ENCODE measurements around the gene FNTB. TPM values are rescaled to one million over a fixed set of nuclear protein-coding genes. Genes with fewer than 3 reads are reported as not detected.

The FNTB gene
- total and polyA plus RNA-seq, 2 of the 8 experiments (the other 6 are each of a cell fraction or from before 2014, with no cell fraction given) = 16.0 to 20.7 TPM

- no peak for TF ChIP-seq JUND (IDR thresholded peaks at IDR 0.05; ENCODE audit: low read length)
- no peak for TF ChIP-seq GTF2F1 (IDR thresholded peaks at IDR 0.05; ENCODE audit: borderline replicate concordance, low read depth, low read length)
- no peak for TF ChIP-seq CBX5 (IDR thresholded peaks at IDR 0.05; ENCODE audit: low read depth, low read length)
- no peak for TF ChIP-seq POU5F1 (IDR thresholded peaks at IDR 0.05; ENCODE audit: low read depth, low read length)
- no peak for TF ChIP-seq CEBPB (IDR thresholded peaks at IDR 0.05; ENCODE audit: low read depth, low read length)
- no peak for TF ChIP-seq TEAD4 (IDR thresholded peaks at IDR 0.05; ENCODE audit: low read depth, low read length)
Observed at GRCh38 chr14:65071544-65071943, 84.8 kb downstream of the FNTB start (continued).
